Spleen (tissue), 7 donors: ENCODE data around the gene C1QTNF5.

Experiments
- CTCF ChIP-seq, 11 experiments: fragments of 200-600 bp in 7 of 11; fragments of 450-650 bp in 4 of 11; sonication (generic) in 4 of 11; IDR thresholded peaks in 8 of 11; conservative IDR thresholded peaks in 3 of 11; 1 replicate in 7 of 11; 2 replicates in 4 of 11; pipeline versions ENCODE4 v1.4.0 to v1.8.0; 2016 to 2021; ENCODE audit warnings: antibody characterized with exemption in 11 of 11, inconsistent platforms in 4 of 11, mild to moderate bottlenecking in 1 of 11
- POLR2A ChIP-seq, 3 donors: fragments of 450-650 bp; IDR thresholded peaks; one replicate each; pipeline ENCODE4 v1.5.1; 2017; ENCODE audit warnings: antibody characterized with exemption in 3 of 3, mild to moderate bottlenecking in 1 of 3
- donor health status: DM: no; HTN: no; CAD: no; lungs with moderate emphysema.
- donor health status: DM: no; HTN: no; CAD: no.
- donor health status: DM: no; HTN: no; CAD: no.

DNA sequence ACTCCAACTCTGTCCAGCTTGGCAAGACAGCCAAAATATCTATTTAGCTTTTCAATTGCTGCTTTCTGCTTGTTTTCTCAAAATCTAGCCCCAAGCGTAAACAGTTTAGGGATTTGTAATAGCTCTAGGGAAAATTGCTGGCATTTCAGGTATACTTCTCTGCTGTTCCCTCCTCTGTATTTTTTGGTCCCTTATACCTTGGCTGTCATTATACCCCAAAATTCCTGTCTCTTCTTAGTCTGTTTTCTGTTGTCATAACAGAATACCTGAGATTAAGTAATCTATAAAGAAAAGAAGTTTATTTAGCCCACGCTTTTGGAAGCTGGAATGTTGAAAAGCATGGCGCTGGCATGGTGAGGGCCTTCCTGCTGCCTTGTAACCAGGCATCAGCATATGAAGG lies 47.2 kb downstream of the C1QTNF5 start:
- no peak for TF ChIP-seq POLR2A (IDR thresholded peaks at IDR 0.05)
- no peak for TF ChIP-seq CTCF (IDR thresholded peaks at IDR 0.05 in 8 of 11, conservative IDR thresholded peaks at IDR 0.05 in 3 of 11)
